Stimulated activated CD4-positive, alpha-beta T cell treated with anti-CD3 and anti-CD28 coated beads, Interleukin-12 subunit alpha, Interleukin-12 subunit beta, amount 100 ng/mL, for 48 hours (primary cell): Measurements from ENCODE around the gene NOS1AP.
"Not testable (repeated sequence)": the region's sequence is repeated elsewhere in the genome, so short reads cannot be mapped to it uniquely, and the experiment has no call there.

Experiments used
- DNase-seq, 3 donors: peaks; one replicate each; pipeline ENCODE4 v3.0.0-alpha.2; 2020; ENCODE audit warnings: low read depth in 2 of 3, low spot score in 1 of 3

Gene NOS1AP

DNA sequence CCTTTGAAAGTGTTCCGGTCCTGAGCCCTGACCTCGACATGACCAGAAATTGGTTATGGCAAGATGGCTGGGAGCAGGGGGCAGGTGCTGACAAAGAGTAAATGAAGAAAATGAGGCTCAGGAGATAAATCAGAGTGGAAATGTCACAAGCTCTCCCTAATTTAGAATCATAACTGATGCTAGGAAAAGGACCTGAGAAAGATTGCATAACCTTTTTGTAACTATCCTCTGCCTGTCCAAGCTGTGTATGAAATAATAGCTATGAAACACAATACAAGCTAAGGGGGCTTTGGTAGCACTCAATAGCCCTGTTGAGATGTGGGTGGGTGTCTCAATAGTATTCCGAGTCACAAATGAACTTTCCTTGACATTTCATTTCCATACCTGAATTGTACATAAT lies 12.9 kb upstream of the NOS1AP start:
- no peak for DNase-seq

DNA sequence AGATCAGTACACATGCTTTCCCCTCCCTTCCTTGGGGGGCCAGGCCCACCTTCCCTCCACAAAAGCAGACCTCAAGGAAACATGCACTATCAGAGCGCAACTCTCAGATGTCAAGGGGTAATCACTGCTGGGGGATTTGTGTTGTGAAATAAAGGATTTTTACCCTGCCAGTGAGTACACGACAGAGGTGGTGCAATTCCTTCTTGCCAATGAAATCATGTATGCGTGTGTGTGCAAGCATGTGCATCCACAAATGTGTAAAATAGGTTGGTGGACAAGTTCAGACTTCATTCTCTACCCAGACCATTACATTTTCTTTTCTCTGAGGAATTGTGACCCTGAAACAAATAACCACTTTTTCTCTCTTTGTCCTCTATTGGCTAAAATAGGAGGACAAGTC lies 9.8 kb upstream of the NOS1AP start:
- no peak for DNase-seq

DNA sequence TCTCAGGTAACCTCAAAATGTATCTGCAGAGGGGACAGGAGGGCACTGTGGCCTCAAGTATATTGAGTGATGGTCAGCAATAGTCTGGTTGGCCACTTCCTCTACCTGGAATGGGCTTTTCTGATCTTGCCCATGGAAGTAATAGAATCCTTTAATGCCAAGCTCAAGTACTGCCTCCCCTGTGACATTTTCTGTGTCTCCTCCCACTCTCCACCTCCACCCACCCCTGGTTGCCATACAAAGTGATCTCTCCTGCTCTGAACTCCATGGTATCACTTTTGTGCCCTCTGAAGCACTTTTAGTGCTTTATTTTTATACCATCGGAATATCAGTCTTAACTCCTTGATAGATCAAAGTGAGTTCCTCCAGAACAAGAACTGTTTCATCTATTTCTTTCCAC lies 9.2 kb upstream of the NOS1AP start:
- no peak for DNase-seq

DNA sequence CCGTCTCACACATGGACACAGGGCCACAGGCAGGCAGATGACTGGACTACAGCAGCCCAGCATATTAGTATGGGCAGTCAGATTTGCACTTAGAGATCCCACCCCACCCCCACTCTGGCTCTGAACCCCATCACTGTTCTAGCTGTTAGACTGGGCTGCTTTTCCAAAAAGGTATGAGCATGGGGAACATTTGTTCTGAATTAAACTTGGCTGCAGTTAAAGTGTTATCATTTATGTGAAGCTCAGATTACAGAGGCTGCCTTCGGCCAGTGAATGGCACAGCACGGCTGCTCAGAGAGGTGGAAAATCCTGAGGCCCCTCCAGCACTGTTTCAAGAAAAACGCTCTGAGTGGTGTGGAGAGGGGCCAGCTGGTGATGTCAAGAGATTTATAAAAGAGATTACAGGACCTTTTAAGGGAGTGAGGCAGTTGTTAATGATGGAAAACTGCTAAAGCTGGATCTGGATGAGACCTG lies 6.9 kb upstream of the NOS1AP start:
- DNase-seq, result no peak

DNA sequence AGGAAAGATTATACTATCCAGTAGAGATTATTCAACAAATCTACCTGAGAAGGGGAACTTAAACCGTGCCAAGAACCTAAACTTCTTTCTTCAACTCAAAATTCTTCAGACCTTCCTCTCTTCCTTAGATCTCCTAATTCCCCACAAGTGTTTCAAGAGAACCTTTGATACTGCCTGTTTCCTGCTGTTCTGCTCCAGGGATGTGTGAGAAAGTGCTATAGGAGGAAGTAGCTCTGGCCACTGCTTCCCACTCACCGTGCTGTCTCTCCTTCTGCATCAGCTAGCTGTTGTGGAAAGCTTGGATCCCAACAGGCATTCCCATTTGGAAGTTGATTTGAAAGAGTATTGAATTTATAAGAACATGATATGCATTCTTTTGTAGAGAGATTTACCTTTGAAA lies 4.5 kb upstream of the NOS1AP start:
- DNase-seq, result no peak

DNA sequence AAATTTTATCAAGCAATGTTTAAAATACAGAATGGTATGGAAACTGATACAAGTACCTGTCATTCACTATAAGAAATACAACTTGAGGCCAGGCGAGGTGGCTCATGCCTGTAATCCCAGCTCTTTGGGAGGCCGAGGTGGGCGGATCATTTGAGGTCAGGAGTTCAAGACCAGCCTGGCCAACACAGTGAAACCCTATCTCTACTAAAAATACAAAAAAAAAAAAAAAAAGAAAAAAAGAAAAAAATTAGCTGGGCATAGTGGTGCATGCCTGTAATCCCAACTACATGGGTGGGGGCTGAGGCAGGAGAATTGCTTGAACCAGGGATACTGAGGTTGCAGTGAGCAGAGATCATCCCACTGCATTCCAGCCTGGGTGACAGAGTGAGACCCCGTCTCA lies 2.7 kb upstream of the NOS1AP start:
- DNase-seq, result not testable (repeated sequence)

DNA sequence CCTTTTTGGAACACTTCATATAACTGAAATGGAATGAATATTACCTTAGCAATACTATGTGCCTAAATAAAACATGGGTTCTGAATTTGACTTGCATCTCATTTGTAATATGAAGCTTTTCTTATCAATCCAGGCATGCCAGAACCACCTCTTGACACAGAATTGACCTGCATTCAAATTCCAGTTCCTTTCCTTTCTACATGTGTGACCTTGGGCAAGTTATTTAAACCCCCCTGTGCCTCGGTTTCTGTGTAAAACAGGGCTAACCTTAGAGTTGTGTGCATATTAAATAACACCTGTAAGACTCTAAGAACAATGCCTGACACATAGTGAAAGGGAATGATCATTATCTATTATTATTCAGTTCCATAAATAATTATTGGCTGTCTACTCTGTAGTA lies 2.0 kb upstream of the NOS1AP start:
- DNase-seq, result no peak

DNA sequence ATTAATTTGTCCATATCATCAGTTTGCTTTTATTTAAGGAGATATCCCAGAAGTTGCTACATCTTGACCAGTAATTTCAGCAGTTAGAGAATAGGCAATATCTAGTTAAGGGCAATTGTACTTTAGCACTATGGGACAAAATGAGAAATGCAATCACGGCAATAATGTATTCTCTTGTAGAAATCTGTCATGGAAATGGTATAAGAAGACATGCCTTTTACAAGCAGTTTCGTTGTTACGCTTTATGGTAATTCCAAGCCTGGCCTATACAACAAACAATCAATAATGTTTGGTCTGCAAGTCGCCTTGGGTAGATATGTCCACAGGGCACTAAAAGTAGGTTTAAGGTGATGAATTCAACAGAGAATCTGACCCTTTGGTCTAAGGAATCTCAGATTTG lies 1.2 kb upstream of the NOS1AP start:
- DNase-seq, result no peak

DNA sequence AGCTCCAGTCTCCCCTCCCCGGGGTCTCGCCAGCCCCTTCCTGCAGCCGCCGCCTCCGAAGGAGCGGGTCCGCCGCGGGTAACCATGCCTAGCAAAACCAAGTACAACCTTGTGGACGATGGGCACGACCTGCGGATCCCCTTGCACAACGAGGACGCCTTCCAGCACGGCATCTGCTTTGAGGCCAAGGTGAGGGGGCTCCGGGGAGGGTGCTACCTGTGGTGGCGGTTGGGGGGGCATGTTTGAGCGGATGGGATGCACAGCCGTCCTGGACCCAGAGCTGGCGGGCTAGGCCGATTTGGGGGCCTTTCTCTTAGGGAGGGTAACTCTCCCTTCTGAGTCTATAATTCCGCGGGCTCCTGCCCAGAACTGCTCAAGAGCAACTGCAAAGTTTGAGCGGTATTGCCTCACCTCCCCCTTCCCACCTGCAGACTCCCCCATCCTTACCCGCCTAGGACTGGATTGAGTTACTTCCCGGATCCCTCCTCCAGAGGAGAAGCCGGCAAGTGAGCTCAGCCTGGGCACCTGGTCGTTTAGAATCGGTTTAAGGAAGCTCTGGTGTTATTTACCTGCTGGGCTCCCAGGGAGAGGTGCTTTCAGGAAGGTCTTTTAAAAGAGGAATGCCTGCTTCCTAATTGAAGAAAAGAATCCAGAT lies 730 bp downstream of the NOS1AP start:
- DNase-seq, result no peak

DNA sequence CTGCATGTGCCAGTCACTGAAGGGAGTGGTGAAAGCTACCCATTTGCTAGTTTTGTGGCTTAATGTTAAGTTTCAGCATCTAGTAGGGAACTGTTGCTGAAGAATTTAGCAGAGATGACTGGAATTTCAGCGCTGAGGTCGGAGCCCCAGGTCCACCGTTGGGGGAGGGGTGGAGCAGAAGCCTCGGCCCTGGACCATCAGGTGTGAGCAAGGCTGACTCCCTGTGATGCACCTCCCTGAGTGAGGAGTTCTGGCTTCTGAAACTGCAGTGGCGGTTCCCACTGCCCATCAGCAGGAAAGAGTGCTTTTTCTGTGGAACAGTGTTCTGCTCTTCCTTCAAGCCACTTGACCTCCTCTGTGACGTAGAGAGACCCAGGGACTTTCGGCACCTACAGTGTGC lies 1.3 kb downstream of the NOS1AP start:
- no peak for DNase-seq

DNA sequence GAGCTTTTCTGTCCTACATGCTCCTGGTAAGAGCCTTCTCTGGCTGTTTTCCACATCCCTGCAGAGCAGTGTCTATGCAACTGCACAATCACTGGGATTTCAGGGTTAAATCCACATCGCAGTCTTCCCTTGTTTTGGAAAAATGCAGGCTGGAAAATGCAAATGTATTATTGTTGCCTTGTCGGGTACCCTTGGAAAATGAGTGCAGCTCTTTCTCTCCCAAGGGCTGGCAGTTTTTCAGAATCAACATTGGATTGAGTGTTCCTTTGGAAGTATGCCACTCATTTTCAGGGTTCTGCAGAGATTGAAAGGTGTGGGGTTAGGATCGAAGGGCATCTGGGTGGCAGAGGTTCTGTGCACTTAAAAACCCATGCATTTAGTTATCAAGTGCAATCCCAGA lies 3.2 kb downstream of the NOS1AP start:
- no peak for DNase-seq

DNA sequence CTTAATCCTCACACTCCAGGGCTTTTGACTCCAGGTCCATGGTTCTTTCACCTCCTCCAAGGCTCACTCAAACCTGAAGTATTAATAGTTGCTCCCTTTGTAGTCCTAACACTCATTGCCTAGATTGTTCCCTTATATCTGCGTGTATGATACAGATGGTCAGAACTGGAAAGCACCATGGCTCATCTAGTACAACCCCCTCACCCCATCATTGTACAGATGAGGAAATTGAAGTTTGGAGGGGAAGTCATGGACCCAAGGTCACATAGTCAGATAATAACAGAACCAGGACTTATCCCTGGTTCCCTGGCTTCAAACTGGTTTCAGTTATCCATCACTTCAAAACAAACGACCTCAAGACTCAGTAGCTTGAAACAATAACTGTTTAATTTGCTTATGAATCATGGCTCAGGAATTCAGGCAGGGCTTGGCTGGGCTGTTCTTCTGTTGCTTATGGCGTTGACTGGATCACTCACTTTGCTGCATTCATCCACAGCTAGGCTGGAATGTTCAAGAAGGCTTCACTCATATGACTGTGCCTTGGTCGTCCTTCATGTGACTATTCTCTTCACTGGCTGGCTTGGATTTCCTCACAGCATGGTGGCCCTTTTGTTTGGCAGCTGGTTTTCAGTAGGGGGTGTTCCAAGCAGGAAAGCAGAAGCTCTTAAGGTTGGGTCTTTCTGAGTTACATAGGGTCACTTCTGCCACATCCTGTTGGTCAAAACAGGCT lies 5.0 kb downstream of the NOS1AP start:
- DNase-seq, result no peak

DNA sequence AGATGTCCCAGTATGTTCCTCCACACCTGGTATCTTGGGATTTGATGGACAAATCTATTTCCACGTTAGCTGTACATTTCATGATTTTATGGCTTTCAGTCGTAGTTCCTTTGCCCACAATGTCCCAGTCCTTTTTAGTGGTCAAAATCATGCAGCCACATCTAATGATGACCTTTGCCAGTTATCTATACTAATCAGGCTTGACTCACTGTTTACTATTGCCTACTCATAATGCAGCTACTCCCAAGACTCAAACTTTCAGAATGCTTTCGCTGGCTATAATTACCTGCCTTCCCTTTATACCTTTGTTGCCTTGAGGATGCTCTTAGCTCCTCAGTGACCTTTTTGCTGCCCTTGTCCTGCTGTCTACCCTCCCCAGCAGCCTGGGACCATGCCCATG lies 6.4 kb downstream of the NOS1AP start:
- DNase-seq, result no peak

DNA sequence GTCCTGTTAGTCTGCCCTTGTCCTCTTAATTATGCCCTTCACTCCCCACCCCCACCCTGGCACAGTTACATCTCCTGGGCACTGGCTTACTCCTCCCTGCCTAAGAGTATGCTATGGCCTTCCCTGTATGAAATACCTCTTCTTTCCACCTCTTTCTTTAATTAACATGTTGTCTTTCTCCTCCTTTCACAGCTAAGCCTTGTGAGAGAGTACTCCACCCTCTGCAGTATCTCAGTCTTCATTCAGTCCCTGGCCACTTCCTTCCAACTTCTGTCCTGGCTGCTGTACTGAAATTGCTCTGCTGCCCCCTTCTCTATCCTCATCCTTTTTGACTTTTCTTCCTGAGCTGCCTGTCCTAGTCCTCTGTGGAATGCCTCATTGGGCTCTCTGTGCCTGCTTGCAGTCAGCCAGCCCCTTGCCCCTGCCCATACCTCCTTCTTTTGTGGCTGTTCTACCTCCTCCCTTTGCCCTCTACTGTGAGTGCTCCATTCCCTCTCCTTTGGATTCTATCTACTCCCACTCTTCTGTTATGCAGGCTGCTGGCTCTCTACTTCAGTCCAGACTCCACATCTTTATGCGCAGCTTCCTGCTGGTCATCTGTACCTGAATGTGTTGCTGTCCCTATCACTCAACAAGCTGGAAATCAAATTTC lies 8.3 kb downstream of the NOS1AP start:
- no peak for DNase-seq

DNA sequence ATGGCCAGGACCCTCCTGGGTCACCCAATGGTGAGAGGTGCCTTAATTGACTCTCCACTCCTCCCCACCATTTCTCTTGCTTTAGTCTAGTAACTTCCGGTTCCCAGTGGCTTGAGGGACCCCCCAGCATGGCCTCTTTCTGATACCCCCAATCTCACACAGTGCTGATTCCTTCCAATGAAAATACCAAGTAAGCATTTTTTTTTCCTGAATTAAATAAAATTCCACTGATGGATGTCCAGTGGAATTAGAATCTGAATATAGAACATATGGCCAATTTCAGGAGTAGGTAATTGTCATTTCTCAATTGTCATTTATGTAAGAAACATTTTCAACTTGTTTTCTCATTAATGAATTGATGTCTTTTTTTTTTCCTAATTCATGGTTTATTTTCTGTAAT lies 9.5 kb downstream of the NOS1AP start:
- DNase-seq, result no peak

DNA sequence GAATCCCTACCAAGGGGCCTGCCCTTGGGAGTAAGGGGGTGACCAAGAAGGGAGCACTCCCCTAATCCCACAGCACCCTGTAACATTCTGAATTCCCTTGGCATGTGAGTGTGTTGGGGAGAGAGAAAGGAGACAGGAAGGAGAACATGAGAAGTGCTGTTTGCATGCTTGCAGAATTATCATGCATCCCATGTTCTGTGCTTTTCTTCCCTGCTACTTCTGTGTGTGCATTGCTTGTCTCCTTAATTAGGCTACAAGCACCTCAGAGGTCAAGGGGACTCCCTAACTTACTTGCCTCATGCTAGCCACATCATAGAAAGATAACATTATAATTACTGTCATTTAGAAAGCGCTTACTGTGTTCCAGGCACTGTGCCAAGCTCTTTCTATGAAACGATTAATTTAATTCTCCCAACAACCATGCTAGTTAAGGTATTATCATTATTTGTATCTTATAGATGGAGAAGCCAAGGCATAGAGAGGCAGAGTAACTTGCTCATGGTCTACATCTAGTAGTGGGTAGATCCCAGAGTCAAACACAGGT lies 11.1 kb downstream of the NOS1AP start:
- no peak for DNase-seq

DNA sequence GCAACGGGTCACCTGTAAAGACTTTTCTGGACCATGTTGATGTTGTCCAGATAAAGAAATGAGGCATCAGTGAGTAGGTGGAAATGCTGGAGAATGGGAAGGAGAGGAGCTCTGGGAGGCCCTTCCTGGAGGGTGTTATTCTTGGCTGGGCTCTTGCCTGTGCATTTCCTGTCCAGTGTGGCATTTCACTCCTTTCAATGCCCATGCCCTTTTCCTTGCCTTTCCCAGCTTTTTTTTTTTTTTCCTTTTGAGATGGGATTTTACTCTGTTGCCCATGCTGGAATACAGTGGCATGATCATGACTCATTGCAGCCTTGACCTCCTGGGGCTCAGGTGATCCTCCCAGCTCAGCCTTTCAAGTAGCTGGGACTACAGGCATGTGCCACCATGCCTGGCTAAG lies 11.8 kb downstream of the NOS1AP start:
- no peak for DNase-seq

DNA sequence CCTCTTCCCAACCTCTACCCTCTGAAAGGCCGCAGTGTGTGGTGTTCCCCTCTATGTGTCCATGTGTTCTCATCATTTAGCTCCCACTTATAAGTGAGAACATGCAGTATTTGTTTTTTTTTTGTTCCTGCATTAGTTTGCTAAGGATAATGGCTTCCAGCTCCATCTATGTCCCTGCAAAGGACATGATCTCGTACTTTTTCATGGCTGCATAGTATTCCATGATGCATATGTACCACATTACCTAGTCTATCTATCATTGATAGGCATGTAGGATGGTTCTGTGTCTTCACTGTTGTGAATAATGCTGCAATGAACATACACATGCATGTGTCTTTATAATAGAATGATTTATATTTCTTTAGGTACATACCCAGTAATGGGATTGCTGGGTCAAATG lies 12.6 kb downstream of the NOS1AP start:
- DNase-seq, result not testable (repeated sequence)

DNA sequence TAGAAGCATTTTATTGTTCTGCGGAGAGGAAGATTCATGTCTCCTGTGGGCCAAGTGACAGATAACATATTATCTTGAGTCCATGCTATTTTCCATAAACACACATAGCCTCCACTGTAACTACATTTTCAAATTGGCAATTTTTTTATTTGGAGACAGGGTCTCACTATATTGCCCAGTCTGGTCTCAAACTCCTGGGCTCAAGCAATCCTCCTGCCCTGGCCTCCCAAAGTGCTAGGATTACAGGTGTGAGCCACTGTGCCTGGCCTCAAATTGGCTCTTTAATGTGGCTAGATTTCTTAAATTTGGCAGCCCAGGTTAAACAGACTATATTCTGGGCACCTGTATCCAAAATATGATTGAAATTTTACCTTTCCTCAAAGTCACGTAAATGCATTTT lies 13.8 kb downstream of the NOS1AP start:
- DNase-seq, result no peak

DNA sequence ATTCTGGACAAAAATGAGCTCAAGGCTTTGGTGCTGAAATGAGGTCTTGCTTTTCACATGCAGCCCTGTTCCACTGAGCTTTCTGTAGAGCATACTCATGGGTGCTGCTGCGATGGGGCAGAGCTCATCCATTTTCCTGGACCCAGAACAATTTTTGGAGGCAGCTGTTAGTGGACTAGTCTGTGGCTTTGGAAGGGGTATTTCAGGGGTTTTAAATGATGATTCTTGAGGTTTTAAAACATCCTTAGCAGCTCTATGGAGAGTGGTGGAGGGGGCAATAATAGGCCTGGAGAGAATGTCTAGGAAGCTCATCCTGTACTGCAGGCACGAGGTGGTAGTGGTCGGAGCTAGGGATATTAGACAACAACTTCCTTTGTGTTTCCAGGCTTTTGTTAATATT lies 16.5 kb downstream of the NOS1AP start:
- DNase-seq, result no peak

DNA sequence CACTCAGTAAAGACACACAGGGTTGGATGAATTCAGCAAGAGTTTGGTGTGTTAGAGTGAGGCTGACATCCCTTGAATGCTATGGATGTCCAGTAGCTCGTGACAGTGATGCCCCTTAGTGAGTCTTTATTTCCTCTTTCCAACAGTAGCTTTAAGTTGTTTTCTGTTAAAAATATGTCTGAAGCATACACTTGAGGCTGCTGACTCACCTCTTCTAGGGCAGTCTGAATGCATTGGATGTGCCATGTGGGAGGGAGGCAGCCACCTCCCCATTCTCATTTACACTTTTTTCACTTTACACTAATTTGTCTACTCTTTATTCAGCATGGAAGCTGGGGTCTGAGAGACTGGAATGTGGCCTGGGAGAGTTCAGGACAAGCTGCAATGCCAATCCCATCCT lies 17.6 kb downstream of the NOS1AP start:
- no peak for DNase-seq

DNA sequence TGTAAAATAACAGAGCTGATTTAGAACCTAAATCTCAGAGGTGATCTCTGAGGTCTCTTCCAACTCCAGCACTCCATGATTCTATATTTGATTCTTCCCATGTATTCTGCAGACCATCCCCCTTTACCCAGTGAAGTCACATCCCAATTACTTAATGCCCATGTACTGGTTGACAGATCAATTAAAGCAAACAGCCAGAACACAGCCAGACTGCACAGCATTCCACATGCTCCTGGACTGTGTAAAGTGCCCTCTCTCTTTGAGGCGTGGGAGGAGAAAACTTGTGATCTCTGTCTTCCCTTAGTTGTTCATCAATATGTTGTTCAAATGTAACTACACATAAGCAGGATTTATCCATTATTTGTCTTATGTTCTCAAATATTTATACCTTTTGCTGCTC lies 18.1 kb downstream of the NOS1AP start:
- no peak for DNase-seq
